Sciatic nerve (tissue), 2 donors: ENCODE measurements around the gene FST. TPM values are rescaled to one million over a fixed set of nuclear protein-coding genes. Genes with fewer than 3 reads are reported as not detected.

ENCODE experiments used
- ATAC-seq: fragments of 200-7000 bp; cut with Tn5 transposase; one replicate; pipeline ENCODE4 v1.9.1; 2020; ENCODE audit warnings: mild to moderate bottlenecking, moderate library complexity
- DNase-seq: peaks from one replicate; pipeline ENCODE4 v3.0.0-alpha.2; 2020; ENCODE audit warnings: low spot score
- intact Hi-C: fragments of 100-400 bp; cut with DNase I; formaldehyde crosslinking; loops from one replicate; pipeline ENCODE4 v1.14.2; 2022
- total RNA-seq: library from RNA; stranded (reverse); fragmentation: NEBNext Ultra II Directional; extraction: Animal tissue kit (Norgen Biotek cat#: 25700); gene quantifications from one replicate; pipeline ENCODE4 v1.2.1, GENCODE V29; 2021
- donor health status: DM: no; HTN: no; CAD: no.
- donor health status: DM: no; HTN: no; CAD: no.

Gene FST
- total RNA-seq, 1 donor from 2014 or later = 27.6 TPM

GRCh38 chr5:53501054-53501453, 20.6 kb downstream of the FST start:
- intact Hi-C loops = no loop called here
- DNase-seq = no peak
- no peak for ATAC-seq

- no peak for ATAC-seq
- intact Hi-C loops = no loop called here
- no peak for DNase-seq
These were observed 23.3 kb downstream of the FST start for GRCh38 chr5:53503562-53504218.

GRCh38 chr5:53507013-53507412, 26.6 kb downstream of the FST start:
- intact Hi-C loops = no loop called here
- DNase-seq (no peak), ATAC-seq (no peak)

- DNase-seq (no peak), ATAC-seq (no peak)
- intact Hi-C loops = no loop called here
These were observed 27.7 kb downstream of the FST start for GRCh38 chr5:53508125-53508524.

- no peak for ATAC-seq
- no peak for DNase-seq
- intact Hi-C loops = no loop called here
These were observed 32.1 kb downstream of the FST start for GRCh38 chr5:53512539-53512938.

GRCh38 chr5:53515988-53516387, 35.6 kb downstream of the FST start:
- ATAC-seq (no peak), DNase-seq (no peak)
- intact Hi-C loops = no loop called here

- no peak for ATAC-seq
- intact Hi-C loops = no loop called here
- DNase-seq = no peak
These were observed 40.4 kb downstream of the FST start for GRCh38 chr5:53520813-53521212.

Other genes starting within 250 kb of the FST start
- 75.4 TPM for gene NDUFS4, start 80.0 kb downstream of the FST start, total RNA-seq